Naive thymus-derived CD8-positive, alpha-beta T cell (primary cell): ENCODE measurements around the gene RAB1B. TPM values are rescaled to one million over a fixed set of nuclear protein-coding genes. Genes with fewer than 3 reads are reported as not detected.

Source experiments
- ATAC-seq, 2 donors: fragments of 150-1000 bp; cut with Tn5 transposase in 1 of 2; sonication (Bioruptor Pico), chemical (Tn5 transposase) in 1 of 2; 1 replicate in 1 of 2; 2 replicates in 1 of 2; pipeline ENCODE4 v1.10.0; 2021; ENCODE audit warnings: mild to moderate bottlenecking in 2 of 2, moderate library complexity in 2 of 2
- POLR2A ChIA-PET: fragments of 350-600 bp; sonication (Branson Sonifier 250); formaldehyde crosslinking; loops from one replicate; lab custom pipeline; 2021; ENCODE audit warnings: antibody characterized with exemption; lab: Charles Lee
- DNase-seq, 10 donors: peaks; one replicate each; pipeline versions ENCODE4 v3.0.0 to v3.0.0-alpha.2; 2020 to 2022
- H3K27ac Mint-ChIP-seq, 10 donors: one replicate each; pipeline ENCODE4 v1.8.0; 2020 to 2022; ENCODE audit warnings: mild to moderate bottlenecking in 10 of 10, mixed read lengths in 10 of 10, moderate library complexity in 4 of 10, inconsistent platforms in 1 of 10
- H3K27me3 Mint-ChIP-seq, 5 donors: one replicate each; pipeline ENCODE4 v1.8.0; 2021 to 2022; ENCODE audit warnings: mixed read lengths in 5 of 5
- H3K36me3 Mint-ChIP-seq, 3 donors: one replicate each; pipeline ENCODE4 v1.8.0; 2020 to 2022; ENCODE audit warnings: mixed read lengths in 3 of 3, mild to moderate bottlenecking in 2 of 3, inconsistent platforms in 1 of 3
- H3K4me1 Mint-ChIP-seq, 4 donors: one replicate each; pipeline ENCODE4 v1.8.0; 2021 to 2022; ENCODE audit warnings: mixed read lengths in 4 of 4
- H3K4me3 Mint-ChIP-seq, 10 donors: one replicate each; pipeline ENCODE4 v1.8.0; 2020 to 2022; ENCODE audit warnings: mild to moderate bottlenecking in 10 of 10, mixed read lengths in 10 of 10, moderate library complexity in 6 of 10, inconsistent platforms in 1 of 10
- H3K9me3 Mint-ChIP-seq, 9 donors: one replicate each; pipeline ENCODE4 v1.8.0; 2020 to 2022; ENCODE audit warnings: mixed read lengths in 9 of 9, mild to moderate bottlenecking in 3 of 9, inconsistent platforms in 1 of 9, moderate library complexity in 1 of 9
- polyA plus RNA-seq, 3 donors: library from polyadenylated mRNA; unstranded; fragments of 300-500 nt; fragmentation: Illumina TruSeq; gene quantifications; one replicate each; pipeline ENCODE4 v1.2.3, GENCODE V29; 2021
- total RNA-seq, 8 experiments: library from RNA in 2 of 8; stranded (reverse) in 2 of 8; gene quantifications; one replicate each; pipeline ENCODE4 v1.2.3 and lab custom pipeline; 2021 to 2026

Gene RAB1B
- total RNA-seq (10 to 100 TPM; 68.4 to 69.2 TPM), polyA plus RNA-seq (10 to 100 TPM; 13.1 to 16.1 (median 14.0) TPM), total RNA-seq (lab: John Stamatoyannopoulos, UW) (28.5 to 79.4 (median 64.1) reads per million in 6 experiments)

DNA sequence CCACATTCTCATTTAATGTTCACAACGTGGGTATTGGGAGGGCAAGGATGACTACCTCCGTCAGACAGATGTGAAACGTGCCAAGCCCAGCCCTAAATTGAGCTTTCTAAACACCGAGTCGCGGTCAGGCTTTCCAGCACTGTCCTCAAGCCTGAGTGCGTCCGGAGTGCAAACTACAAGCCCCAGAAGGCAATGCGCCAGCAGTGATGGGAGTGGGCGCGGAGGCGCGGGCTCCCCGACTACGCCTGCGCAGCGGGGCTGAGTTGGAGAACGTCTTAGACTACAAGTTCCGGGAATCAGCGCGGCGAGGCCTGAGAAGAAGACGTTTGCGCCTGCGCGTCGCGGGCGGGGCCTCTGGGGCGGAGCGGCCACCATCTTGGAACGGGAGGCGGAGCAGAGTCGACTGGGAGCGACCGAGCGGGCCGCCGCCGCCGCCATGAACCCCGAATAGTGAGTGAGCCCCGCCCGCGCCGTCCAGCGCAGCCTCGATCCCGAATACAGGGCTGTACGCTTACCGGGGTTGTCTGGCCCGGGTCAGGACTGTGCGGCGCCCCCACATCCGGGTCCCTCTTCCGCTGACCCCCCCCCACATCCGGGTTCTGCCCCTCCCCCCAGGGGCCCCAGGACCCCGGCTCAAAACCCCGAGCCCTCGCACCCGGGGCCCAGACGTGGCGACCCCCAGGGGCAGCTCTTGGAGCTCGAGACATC is at the start of gene RAB1B:
RAB1B (plus strand) TSS at position 396 of the 708 bp plus-strand sequence; CDS start at position 437, 41 bp downstream.
- DNase-seq (peak; percentile 98 to 100 (median 100)), ATAC-seq (peak; percentile 76 to 80)
- Mint-ChIP-seq H3K4me3 (peak within 1 kb of the TSS; percentile 89 to 98 (median 94)), H3K27me3 (peaks cover 0 to 2% (median 0%) of the 10 kb centered on the region in 5 donors), H3K4me1 (peaks cover 23 to 50% (median 45%) of the 10 kb centered on the region in 4 donors), H3K9me3 (peaks cover 0 to 2% (median 0%) of the 10 kb centered on the region in 9 donors), H3K27ac (peak within 1 kb of the TSS; percentile 95 to 100 (median 99)), H3K36me3 (peaks cover 3 to 40% (median 7%) of the 10 kb centered on the region in 3 donors)
- POLR2A ChIA-PET: interaction anchor here (0.6 to 6.7 kb wide), 18 partner anchors 14 to 1151 kb away, joined by 3 to 102 read pairs (median 5); partner anchors contain the start of genes BRMS1, CCDC85B, CD248 and CNIH2

DNA sequence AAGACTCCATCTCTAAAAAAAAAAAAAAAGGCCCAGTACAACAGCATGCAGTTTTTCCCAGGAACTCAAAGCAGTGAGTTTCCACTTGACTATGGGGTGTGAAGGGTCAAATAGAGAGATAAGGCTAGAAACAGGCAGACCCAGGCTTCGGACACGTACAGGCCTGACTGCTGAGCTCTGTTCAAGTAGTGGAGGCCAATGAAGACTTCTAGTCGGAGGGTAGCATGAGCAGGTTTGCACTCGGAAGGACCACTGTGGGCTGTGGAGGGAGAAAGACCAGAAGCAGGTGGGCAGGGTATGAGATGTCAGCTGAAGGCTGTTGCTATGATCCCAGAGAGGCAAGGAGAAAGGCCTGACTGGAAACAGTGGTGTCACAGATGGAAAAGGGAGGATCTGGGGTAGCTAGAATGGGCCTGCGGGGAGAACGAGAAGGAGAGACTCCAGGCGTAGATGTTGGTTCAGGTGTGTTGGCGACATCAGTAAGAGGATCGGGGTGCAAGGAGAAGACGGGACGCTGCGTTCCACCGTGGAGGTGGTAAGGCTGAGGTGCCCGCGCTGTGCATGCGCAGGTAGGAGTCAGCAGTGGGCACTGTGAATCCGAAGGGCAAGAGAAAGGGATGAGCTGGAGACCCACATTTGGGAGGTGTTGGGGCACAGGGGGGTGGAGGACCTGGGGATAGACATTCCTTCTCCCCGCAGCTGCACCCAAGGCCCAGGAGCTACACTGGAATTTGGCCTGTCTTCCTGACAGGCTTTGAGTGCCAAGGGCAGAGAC is 49.4 kb upstream of the RAB1B start:
- H3K4me3 Mint-ChIP-seq: peak overlapping the region in 1 of 10 donors; percentile 40
- H3K27ac Mint-ChIP-seq: peak overlapping the region in 9 of 10 donors; percentile 17 to 86 (median 59)
- H3K9me3 Mint-ChIP-seq: no peaks in the 10 kb centered on the region
- no peaks in the 10 kb centered on the region for H3K27me3 Mint-ChIP-seq
- H3K4me1 Mint-ChIP-seq: peaks cover 18 to 23% (median 21%) of the 10 kb centered on the region in 4 donors
- ATAC-seq: no peak
- peaks cover 0 to 79% (median 14%) of the 10 kb centered on the region in 3 donors for H3K36me3 Mint-ChIP-seq
- POLR2A ChIA-PET: interaction anchor here (0.6 to 1.0 kb wide), 3 partner anchors 33 to 556 kb away, joined by 3 to 4 read pairs (median 3); no protein-coding TSS in a partner anchor
- no peak for DNase-seq

DNA sequence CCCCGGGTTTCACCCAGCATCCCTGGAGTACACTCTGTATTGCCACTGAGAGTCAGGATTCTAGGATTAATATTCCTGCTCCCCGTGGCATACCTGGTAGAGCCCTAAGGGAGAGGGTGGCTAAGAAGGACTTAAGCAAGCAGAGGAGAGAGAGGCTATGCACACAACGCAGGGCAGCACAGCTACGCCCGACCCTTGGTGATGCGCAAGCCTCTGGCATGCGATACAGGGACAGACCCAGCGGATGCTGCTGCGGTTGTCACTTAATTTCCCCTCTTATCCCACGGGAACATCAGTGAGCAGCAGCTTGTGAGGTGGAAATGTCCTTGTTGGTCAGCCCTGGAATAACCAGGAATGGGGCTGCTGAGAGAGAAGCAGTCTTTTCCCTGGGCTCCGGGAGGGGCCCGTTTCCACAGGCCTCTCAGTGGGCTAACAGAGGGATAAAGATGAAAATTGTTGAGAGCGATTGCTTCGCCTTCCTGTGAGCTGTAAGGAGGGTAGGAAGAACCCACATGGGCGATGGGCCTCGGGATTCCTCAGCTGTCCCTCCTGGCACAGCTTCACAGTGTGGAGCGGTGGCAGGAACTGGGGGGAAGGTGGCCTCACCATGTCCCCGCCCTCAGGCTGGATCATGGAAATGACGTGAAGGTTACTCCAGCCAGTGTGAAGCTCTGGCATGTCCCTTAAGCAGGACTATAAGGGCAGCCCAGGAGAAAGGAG is 48.4 kb upstream of the RAB1B start:
- no peak overlapping the region for H3K4me3 Mint-ChIP-seq
- no peaks in the 10 kb centered on the region for H3K9me3 Mint-ChIP-seq
- ATAC-seq (no peak), DNase-seq (no peak)
- POLR2A ChIA-PET: interaction anchor here (3.7 kb wide), 1 partner anchor 40 kb away, joined by 33 read pairs; no protein-coding TSS in a partner anchor
- peak overlapping the region in 3 of 10 donors; percentile 19 to 85 (median 78) for H3K27ac Mint-ChIP-seq
- H3K27me3 Mint-ChIP-seq: no peaks in the 10 kb centered on the region
- peaks cover 18 to 23% (median 21%) of the 10 kb centered on the region in 4 donors for H3K4me1 Mint-ChIP-seq
- peaks cover 0 to 79% (median 17%) of the 10 kb centered on the region in 3 donors for H3K36me3 Mint-ChIP-seq

DNA sequence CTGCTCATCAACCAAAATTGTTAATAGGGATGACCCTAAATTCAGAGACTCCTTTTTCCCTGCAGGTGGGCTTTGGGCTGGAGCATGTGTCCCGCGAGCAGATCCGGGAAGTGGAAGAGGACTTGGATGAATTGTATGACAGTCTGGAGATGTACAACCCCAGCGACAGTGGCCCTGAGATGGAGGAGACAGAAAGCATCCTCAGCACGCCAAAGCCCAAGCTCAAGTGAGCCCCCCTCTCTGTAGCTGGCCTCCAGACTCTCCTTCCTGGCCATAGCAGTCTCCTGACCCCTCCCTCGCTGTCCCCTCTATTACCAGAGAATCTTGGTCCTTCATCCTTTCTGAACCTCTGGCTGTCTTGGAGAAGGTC is 47.9 kb upstream of the RAB1B start:
- H3K4me3 Mint-ChIP-seq: no peak overlapping the region
- no peak for ATAC-seq
- no peaks in the 10 kb centered on the region for H3K27me3 Mint-ChIP-seq
- peaks cover 0 to 81% (median 19%) of the 10 kb centered on the region in 3 donors for H3K36me3 Mint-ChIP-seq
- H3K27ac Mint-ChIP-seq: peak overlapping the region in 7 of 10 donors; percentile 51 to 93 (median 65)
- peaks cover 18 to 23% (median 21%) of the 10 kb centered on the region in 4 donors for H3K4me1 Mint-ChIP-seq
- POLR2A ChIA-PET: interaction anchor here (3.7 kb wide), 1 partner anchor 40 kb away, joined by 33 read pairs; no protein-coding TSS in a partner anchor
- DNase-seq: no peak
- H3K9me3 Mint-ChIP-seq: no peaks in the 10 kb centered on the region

DNA sequence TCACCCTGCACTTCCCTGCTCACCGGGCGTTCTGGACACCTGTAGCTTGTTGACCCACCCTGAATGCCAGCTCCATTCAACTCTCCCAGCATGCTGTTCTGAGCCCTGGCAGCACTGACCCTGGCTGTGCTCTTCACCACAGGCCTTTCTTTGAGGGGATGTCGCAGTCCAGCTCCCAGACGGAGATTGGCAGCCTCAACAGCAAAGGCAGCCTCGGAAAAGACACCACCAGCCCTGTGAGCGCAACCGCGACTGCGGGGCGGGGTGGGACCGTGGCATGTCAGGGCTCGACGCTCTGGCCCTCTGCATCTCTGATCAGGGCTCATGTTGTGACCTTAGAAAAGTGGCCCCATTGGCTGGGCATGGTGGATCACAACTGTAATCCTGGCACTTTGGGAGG is 47.4 kb upstream of the RAB1B start:
- H3K4me3 Mint-ChIP-seq: no peak overlapping the region

DNA sequence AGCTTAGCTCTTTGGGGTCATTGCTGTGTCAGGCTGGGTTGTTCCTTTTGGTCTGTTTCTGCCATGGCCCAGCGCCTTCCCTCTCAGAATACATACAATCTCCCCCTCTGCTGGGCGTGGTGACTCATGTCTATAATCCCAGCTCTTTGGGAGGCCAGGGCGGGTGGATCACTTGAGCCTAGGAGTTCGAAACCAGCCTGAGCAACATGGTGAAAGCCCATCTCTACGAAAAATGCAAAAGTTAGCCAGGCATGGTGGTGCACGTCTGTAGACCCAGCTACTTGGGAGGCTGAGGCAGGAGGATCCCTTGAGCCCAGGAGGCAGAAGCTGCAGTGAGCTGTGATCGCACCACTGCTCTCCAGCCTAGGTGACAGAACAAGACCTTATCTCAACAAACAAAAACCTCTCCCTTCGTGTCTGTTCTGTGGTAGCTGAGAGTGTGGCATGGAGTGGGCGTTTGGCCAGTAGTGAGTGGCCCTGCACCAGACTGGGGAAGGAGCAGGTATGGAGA is 46.7 kb upstream of the RAB1B start:
- peak overlapping the region; percentile 89 to 98 (median 94) for H3K27ac Mint-ChIP-seq
- POLR2A ChIA-PET: interaction anchor here (0.5 to 3.7 kb wide), 6 partner anchors 24 to 96 kb away, joined by 3 to 33 read pairs (median 4); partner anchors contain the start of gene YIF1A
- no peaks in the 10 kb centered on the region for H3K9me3 Mint-ChIP-seq
- H3K27me3 Mint-ChIP-seq: no peaks in the 10 kb centered on the region
- DNase-seq (no peak), ATAC-seq (no peak)
- H3K36me3 Mint-ChIP-seq: peaks cover 0 to 78% (median 12%) of the 10 kb centered on the region in 3 donors
- peaks cover 18 to 21% (median 20%) of the 10 kb centered on the region in 4 donors for H3K4me1 Mint-ChIP-seq
- H3K4me3 Mint-ChIP-seq: peak overlapping the region in 2 of 10 donors; percentile 20 to 58

More for the DNA sequence above, 47.4 kb upstream of the RAB1B start:
- DNase-seq (no peak), ATAC-seq (no peak)
- peaks cover 18 to 23% (median 21%) of the 10 kb centered on the region in 4 donors for H3K4me1 Mint-ChIP-seq
- H3K9me3 Mint-ChIP-seq: no peaks in the 10 kb centered on the region
- no peaks in the 10 kb centered on the region for H3K27me3 Mint-ChIP-seq
- H3K27ac Mint-ChIP-seq: peak overlapping the region in 6 of 10 donors; percentile 51 to 94 (median 88)
- POLR2A ChIA-PET: interaction anchor here (1.1 to 3.7 kb wide), 3 partner anchors 25 to 62 kb away, joined by 3 to 33 read pairs (median 13); no protein-coding TSS in a partner anchor
- H3K36me3 Mint-ChIP-seq: peaks cover 0 to 84% (median 18%) of the 10 kb centered on the region in 3 donors

DNA sequence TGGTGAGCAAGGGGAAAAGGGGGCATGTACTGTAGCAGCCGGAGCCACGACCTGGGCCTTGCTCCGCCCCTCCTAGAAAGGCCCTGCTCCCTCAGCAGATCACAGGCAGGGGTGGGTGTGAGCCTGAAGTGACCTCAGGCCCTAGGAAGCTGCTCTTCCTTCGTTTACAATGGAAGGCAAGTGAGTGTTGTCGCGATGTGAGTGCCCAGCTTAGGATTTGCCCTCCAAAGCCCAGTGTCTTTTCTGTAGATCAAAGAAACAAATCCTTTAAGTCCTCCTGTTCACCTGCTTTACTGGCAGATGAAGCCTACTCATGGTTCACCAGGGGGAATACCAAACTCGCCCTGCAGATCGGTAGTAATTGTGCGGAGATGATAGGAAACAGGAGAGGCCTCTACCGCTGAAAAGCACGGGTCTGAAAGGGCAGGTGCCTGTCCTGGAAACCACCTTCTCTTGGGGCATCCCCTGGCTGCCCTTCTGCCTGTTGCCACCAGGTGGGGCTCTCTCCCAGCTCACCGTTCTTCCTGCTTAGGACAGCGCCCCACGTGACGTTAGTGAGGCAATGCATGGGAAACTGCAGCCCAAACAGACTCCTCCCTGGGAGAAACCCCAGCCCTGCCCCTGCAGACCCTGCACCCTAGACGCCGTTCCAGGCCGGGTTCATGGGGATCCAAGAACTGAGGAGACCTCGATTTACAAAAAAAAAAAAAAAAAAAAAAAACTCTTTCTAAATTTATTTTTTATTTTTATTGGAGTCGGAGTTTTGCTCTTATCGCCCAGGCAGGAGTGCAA is 45.9 kb upstream of the RAB1B start:
- POLR2A ChIA-PET: interaction anchor here (0.5 to 3.7 kb wide), 9 partner anchors 24 to 202 kb away, joined by 3 to 33 read pairs (median 4); partner anchors contain the start of gene YIF1A
- H3K9me3 Mint-ChIP-seq: no peaks in the 10 kb centered on the region
- DNase-seq (peak; percentile 85 to 96 (median 93)), ATAC-seq (peak; percentile 95 to 97)
- peaks cover 18 to 21% (median 20%) of the 10 kb centered on the region in 4 donors for H3K4me1 Mint-ChIP-seq
- H3K4me3 Mint-ChIP-seq: peak overlapping the region in 2 of 10 donors; percentile 14 to 37
- H3K27ac Mint-ChIP-seq: peak overlapping the region; percentile 89 to 98 (median 94)
- H3K27me3 Mint-ChIP-seq: no peaks in the 10 kb centered on the region
- H3K36me3 Mint-ChIP-seq: peaks cover 0 to 74% (median 10%) of the 10 kb centered on the region in 3 donors

DNA sequence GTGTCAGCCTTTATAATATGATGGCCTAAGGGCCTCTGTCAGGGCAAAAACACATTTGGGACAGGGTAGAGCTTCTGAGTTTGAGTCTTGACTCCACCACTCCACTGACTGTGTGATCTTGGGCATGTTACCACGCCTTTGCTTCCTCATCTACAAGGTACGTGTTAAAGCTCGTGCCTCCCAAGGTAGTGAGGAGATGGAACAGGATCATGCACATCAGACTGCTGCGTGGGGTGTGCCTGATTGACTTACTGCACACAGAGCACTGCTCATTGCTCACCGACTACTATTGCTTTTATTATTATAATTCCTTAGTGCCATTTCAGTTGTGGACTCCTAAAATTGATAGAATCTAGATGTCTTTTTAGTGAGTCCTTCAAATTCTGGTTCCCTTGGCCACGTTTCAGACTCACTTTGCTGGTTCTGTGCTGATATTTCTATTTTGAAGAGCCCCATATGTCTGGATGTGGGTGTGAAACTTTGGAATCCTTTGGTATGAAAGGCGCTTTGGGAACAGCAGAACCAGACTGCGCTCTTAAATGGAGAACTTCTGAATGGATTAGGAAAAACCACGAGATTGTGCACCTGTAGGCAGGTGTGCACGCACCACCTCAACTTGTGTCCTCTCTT is 44.1 kb upstream of the RAB1B start:
- Mint-ChIP-seq H3K27ac (peak overlapping the region in 1 of 10 donors; percentile 52), H3K27me3 (no peaks in the 10 kb centered on the region), H3K4me3 (no peak overlapping the region), H3K9me3 (no peaks in the 10 kb centered on the region), H3K36me3 (peaks cover 0 to 70% (median 10%) of the 10 kb centered on the region in 3 donors), H3K4me1 (peaks cover 12 to 15% (median 13%) of the 10 kb centered on the region in 4 donors)
- DNase-seq (no peak), ATAC-seq (no peak)
- POLR2A ChIA-PET: interaction anchor here (0.7 kb wide), 1 partner anchor 65 kb away, joined by 4 read pairs; no protein-coding TSS in a partner anchor

DNA sequence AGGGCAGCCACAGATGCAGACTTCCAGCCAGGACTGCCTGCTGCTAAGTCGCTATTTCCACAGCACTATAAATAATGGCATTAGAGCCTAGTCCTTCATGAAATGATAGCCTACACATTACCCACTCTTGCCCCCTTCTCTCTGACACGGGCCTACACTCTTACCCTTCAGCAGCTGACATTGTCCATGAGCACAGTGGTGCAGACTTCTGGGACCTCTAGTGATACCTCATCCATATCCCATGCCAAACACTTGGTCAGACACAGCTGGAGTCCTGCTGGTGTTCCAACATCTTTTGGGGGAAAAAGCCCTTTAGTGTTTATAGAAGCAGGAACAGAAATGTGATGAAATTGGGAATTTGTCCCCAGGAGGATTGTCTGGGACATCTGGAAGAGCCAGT is 43.4 kb upstream of the RAB1B start:
- ATAC-seq: no peak
- H3K27ac Mint-ChIP-seq: peak overlapping the region in 2 of 10 donors; percentile 3 to 49
- peaks cover 0 to 67% (median 10%) of the 10 kb centered on the region in 3 donors for H3K36me3 Mint-ChIP-seq
- DNase-seq: no peak
- no peak overlapping the region for H3K4me3 Mint-ChIP-seq
- H3K4me1 Mint-ChIP-seq: peaks cover 12 to 15% (median 14%) of the 10 kb centered on the region in 4 donors
- no peaks in the 10 kb centered on the region for H3K27me3 Mint-ChIP-seq
- POLR2A ChIA-PET: interaction anchor here (1.5 kb wide), 1 partner anchor 34 kb away, joined by 4 read pairs; no protein-coding TSS in a partner anchor
- no peaks in the 10 kb centered on the region for H3K9me3 Mint-ChIP-seq

DNA sequence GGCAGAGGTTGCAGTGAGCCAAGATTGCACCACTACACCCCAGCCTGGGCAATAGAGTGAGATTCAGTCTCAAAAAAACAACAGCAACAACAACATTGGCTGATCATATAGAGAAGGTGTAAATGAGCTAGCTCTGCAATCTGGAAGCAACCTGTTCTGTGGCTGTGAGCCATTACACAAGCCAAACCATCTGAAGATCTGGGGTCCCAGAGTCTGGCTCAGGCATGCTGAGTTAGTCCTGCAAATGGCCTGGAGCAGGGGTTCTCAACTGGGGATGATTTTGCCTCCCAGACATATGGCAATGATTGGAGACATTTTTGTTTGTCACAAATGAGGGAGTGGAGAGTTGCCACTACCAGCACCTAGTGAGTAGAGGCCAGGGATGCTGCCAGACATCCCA is 42.3 kb upstream of the RAB1B start:
- H3K9me3 Mint-ChIP-seq: no peaks in the 10 kb centered on the region
- DNase-seq (no peak), ATAC-seq (no peak)
- peaks cover 12 to 15% (median 14%) of the 10 kb centered on the region in 4 donors for H3K4me1 Mint-ChIP-seq
- H3K27ac Mint-ChIP-seq: peak overlapping the region in 1 of 10 donors; percentile 11
- H3K27me3 Mint-ChIP-seq: no peaks in the 10 kb centered on the region
- POLR2A ChIA-PET: interaction anchor here (1.5 kb wide), 1 partner anchor 33 kb away, joined by 4 read pairs; no protein-coding TSS in a partner anchor
- H3K4me3 Mint-ChIP-seq: no peak overlapping the region
- peaks cover 0 to 67% (median 15%) of the 10 kb centered on the region in 3 donors for H3K36me3 Mint-ChIP-seq
